Endothelial cell of umbilical vein (primary cell): ENCODE measurements around the gene SSRP1. TPM values are rescaled to one million over a fixed set of nuclear protein-coding genes. Genes with fewer than 3 reads are reported as not detected.

Experiments
- polyA plus RNA-seq, 4 experiments: library from polyadenylated mRNA; depleted of rRNA in 3 of 4; stranded (reverse) in 3 of 4; unstranded in 1 of 4; fragments of >200 nt; gene quantifications; 2 replicates each; pipeline versions ENCODE4 v1.2.1 to v1.2.3, GENCODE V29; 2011 to 2012; ENCODE audit warnings: missing spikeins in 1 of 4
- total RNA-seq: library from RNA; stranded (reverse); gene quantifications from 2 replicates; pipeline ENCODE4 v1.2.3, GENCODE V29; 2021

Gene SSRP1
- total and polyA plus RNA-seq, 2 donors (not counting 3 experiments of a cell fraction or from before 2014, with no cell fraction given) = 130 to 146 TPM

Other genes starting within 250 kb of the SSRP1 start
- not detected in 2 replicates for gene LRRC55, start 153.9 kb downstream of the SSRP1 start, total RNA-seq
- gene LRRC55, start 153.9 kb downstream of the SSRP1 start, polyA plus RNA-seq = not detected in 2 replicates
- 0.09 and 0.38 TPM in 2 replicates for gene APLNR, start 98.6 kb downstream of the SSRP1 start, total RNA-seq
- 0.03 and 0.04 TPM in 2 replicates for gene APLNR, start 98.6 kb downstream of the SSRP1 start, polyA plus RNA-seq
- gene TNKS1BP1, start 10.9 kb downstream of the SSRP1 start, total RNA-seq = 93.6 and 111 TPM in 2 replicates
- 48.9 and 54.6 TPM in 2 replicates for gene TNKS1BP1, start 10.9 kb downstream of the SSRP1 start, polyA plus RNA-seq
- not detected in 2 replicates for gene P2RX3, start 2.5 kb upstream of the SSRP1 start, total RNA-seq
- gene P2RX3, start 2.5 kb upstream of the SSRP1 start, polyA plus RNA-seq = not detected in 2 replicates
- not detected in 2 replicates for gene PRG3, start 45.3 kb upstream of the SSRP1 start, total RNA-seq
- not detected in 2 replicates for gene PRG3, start 45.3 kb upstream of the SSRP1 start, polyA plus RNA-seq
- 0.42 and 0.55 TPM in 2 replicates for gene PRG2, start 54.8 kb upstream of the SSRP1 start, total RNA-seq
- gene PRG2, start 54.8 kb upstream of the SSRP1 start, polyA plus RNA-seq = 0.08 and 0.48 TPM in 2 replicates
- gene SLC43A3, start 91.2 kb upstream of the SSRP1 start, total RNA-seq = 68.9 and 89.4 TPM in 2 replicates
- gene SLC43A3, start 91.2 kb upstream of the SSRP1 start, polyA plus RNA-seq = 104 and 124 TPM in 2 replicates
- 0.83 and 1.3 TPM in 2 replicates for gene RTN4RL2, start 124.6 kb upstream of the SSRP1 start, total RNA-seq
- gene RTN4RL2, start 124.6 kb upstream of the SSRP1 start, polyA plus RNA-seq = 0.18 and 0.35 TPM in 2 replicates
- 11.3 and 13.7 TPM in 2 replicates for gene SLC43A1, start 179.8 kb upstream of the SSRP1 start, total RNA-seq
- 19.5 and 22.7 TPM in 2 replicates for gene SLC43A1, start 179.8 kb upstream of the SSRP1 start, polyA plus RNA-seq
- gene TIMM10, start 194.9 kb upstream of the SSRP1 start, total RNA-seq = 64.2 and 105 TPM in 2 replicates
- gene TIMM10, start 194.9 kb upstream of the SSRP1 start, polyA plus RNA-seq = 109 and 128 TPM in 2 replicates
- gene SMTNL1, start 201.7 kb upstream of the SSRP1 start, total RNA-seq = not detected in 2 replicates
- not detected in 2 replicates for gene SMTNL1, start 201.7 kb upstream of the SSRP1 start, polyA plus RNA-seq
- gene UBE2L6, start 231.8 kb upstream of the SSRP1 start, total RNA-seq = 10.8 and 22.3 TPM in 2 replicates
- 25.2 and 31.2 TPM in 2 replicates for gene UBE2L6, start 231.8 kb upstream of the SSRP1 start, polyA plus RNA-seq